CD4-positive, alpha-beta T cell treated with Interleukin-15 for 4 hours (primary cell): ENCODE data around the gene TMEM69.
"Not testable (repeated sequence)": the region's sequence is repeated elsewhere in the genome, so short reads cannot be mapped to it uniquely, and the experiment has no call there.

ENCODE experiments used
- DNase-seq: peaks from one replicate; pipeline ENCODE4 v3.0.0-alpha.2; 2020; ENCODE audit warnings: low spot score

The TMEM69 gene

GRCh38 chr1:45687754-45688740 lies at the start of gene TMEM69:
TSS of gene TMEM69 (plus strand) at chr1:45688181. CDS start at chr1:45691069, 2,888 bp downstream.
- DNase-seq = peak; percentile 85

DNA sequence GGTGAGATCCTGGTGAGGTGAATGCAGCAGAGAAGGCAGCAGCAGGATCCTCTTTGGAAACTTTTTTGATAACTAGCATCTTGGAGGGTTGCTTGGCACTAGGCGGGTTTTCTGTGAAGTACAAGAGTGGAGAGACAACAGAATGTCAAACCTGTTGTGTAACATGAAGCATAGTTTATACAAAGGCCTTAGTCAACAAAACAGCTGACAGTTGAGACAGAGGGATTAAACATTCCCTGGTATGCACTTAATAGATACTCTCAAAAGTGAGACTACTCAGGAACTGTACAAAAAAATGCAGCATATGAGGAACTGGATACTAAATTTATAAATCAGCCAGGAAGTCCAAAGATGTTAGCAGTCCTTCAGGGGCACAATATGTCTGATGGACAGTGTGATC lies 47.7 kb upstream of the TMEM69 start:
- no peak for DNase-seq

DNA sequence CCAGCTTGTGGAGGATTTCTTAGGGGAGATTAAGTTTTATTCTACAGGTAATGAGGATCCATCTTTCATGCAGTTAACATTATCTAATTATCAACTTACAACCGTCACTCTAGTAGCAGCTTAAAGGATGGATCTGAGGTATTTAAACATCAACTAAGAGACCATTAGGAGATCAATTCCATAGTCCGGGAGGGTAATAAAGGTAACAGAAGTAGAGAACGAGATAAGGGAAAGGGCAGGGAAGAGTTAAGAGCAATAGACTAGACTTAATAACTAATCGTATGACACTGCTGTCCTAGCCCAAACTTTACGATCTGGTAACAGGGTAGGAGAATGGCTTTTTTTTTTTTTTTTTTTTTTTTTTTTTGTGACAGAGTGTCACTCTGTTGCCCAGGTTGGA lies 44.7 kb upstream of the TMEM69 start:
- no peak for DNase-seq

- DNase-seq = no peak
These were observed 44.0 kb upstream of the TMEM69 start for GRCh38 chr1:45643978-45644377.

DNA sequence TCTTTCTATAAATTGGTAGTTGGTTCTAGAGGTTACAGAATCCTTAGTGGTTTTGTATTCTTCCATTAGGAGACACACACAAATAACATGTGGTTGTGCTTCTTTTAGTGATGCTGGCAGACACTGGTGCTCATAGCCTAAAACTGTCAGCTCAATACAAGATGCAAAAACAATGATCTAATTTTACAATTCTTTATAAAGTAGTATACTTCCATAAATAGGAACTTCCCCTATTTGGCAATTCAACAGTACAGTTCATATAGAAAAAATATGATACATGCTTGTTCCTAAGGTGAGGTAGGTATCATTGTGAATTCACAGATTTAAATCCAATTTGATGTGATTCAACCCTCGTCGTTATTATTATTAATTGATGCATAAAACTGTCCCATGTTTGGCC lies 43.3 kb upstream of the TMEM69 start:
- DNase-seq = no peak

- no peak for DNase-seq
These were observed 40.5 kb upstream of the TMEM69 start for GRCh38 chr1:45647248-45648021.

GRCh38 chr1:45654540-45655280 lies 33.3 kb upstream of the TMEM69 start:
- DNase-seq = no peak

GRCh38 chr1:45656573-45657226 lies 31.3 kb upstream of the TMEM69 start:
- DNase-seq = no peak

GRCh38 chr1:45658171-45658570 lies 29.8 kb upstream of the TMEM69 start:
- DNase-seq = no peak

DNA sequence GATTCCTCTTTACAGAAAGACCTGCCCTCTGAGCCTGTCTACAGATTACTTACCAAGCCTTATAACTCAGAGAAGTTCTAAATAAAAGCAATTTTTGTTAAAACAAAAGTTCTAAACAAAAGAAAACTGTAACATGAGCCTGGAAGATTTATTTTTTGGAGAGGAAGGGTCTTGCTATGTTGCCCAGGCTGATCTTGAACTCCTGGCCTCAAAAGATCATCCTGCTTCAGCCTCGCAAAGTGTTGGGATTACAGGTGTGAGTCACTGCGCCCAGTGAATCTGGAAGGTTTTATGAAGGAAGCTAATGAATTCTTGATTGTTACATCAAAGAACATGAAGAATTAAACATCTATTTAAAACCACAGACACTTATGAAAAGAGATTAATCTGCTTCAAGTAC lies 28.8 kb upstream of the TMEM69 start:
- no peak for DNase-seq

- DNase-seq = no peak
These were observed 27.6 kb upstream of the TMEM69 start for GRCh38 chr1:45660336-45660735.

DNA sequence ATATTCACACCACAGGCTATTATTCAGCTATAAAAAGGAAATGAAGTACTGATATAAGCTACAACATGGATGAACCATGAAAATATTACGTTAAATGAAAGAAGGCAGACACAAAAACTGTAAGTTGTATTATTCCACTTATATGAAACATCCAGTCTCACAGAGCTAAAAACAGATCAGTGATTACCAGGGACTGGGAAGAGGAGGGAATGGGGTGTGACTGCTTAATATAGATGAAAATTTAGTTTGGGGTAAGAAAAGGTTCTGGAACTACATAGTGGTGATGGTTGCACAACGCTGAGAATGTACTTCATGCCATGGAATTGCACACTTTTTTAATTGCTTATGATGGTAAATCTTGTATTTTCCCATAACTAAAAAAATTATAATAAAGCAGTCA lies 21.1 kb upstream of the TMEM69 start:
- DNase-seq = no peak

- no peak for DNase-seq
These were observed 20.5 kb upstream of the TMEM69 start for GRCh38 chr1:45667321-45668111.

GRCh38 chr1:45668526-45668925 lies 19.5 kb upstream of the TMEM69 start:
- no peak for DNase-seq

DNA sequence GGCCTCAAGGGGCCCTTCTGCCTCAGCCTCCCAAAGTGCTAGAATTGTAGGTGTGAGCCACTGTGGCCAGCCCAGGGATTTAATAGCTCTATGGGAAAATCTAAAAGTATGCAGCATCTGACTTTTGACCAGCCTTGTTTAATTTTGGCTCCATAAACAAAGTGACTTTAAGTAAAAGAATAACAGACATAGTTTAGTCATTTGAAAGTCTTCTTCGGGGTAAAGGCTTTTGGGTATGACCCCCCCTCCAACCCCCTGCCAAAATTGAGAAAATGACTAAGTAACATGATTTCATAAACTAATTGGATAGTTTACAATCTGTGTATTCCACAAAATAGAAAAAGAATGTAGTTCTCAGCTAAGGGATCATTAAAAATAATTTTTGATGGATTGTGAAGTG lies 18.6 kb upstream of the TMEM69 start:
- DNase-seq = no peak

- no peak for DNase-seq
These were observed 17.9 kb upstream of the TMEM69 start for GRCh38 chr1:45669859-45670655.

DNA sequence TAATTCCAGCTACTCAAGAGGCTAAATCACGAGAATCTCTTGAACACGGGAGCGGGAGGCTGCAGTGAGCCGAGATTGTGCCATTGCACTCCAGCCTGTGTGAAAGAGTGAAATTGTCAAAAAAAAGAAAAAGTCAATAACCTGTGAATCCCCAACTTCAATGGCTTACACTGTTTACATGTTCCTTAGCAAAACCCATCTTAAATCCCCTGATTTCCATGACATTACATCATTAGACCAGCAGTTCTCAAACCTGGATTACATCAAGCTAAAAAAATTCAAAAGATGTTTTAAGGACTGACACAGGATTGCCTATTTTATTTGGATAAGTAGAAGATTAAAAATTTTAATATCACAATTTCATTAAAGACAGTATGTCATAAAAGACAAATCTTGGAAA lies 14.0 kb upstream of the TMEM69 start:
- DNase-seq = no peak

GRCh38 chr1:45674478-45674877 lies 13.5 kb upstream of the TMEM69 start:
- DNase-seq = no peak

GRCh38 chr1:45676553-45676952 lies 11.4 kb upstream of the TMEM69 start:
- DNase-seq = not testable (repeated sequence)

DNA sequence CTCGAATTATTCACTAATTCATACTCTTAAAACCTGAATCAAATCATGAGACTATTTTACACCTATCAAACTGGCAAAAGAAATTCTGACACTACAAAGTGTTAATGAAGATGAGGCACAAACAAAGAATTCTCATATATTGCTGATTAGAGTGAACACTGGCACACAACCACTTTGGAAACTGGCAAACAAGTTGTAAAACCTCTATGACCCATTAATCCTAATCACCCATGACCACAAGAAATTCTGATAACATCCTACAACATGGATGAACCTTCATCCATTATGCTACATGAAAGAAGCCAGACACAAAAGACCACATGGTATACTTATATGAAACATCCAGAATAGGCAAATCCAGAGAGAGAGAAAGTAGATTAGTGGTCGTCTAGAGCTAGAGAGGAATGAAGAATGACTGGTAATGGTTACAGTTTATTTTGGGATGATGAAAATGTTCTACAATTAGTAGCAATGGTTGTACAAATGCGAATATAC lies 10.2 kb upstream of the TMEM69 start:
- no peak for DNase-seq
